ENCODE measurements around the gene ASL.
"Not testable (repeated sequence)": the region's sequence is repeated elsewhere in the genome, so short reads cannot be mapped to it uniquely, and the experiment has no call there.

ASL gene

GRCh38 chr7:66095010-66095409, 19.4 kb downstream of the ASL start:
- Mint-ChIP-seq H3K27ac (no peak overlapping the region), H3K36me3 (ENCODE audit: low read depth) (no peaks in the 10 kb centered on the region), H3K27me3 (ENCODE audit: low read depth) (no peaks in the 10 kb centered on the region), H3K4me3 (no peak overlapping the region), H3K9me3 (no peaks in the 10 kb centered on the region), H3K4me1 (ENCODE audit: low read depth) (peaks cover 8% of the 10 kb centered on the region)

- Mint-ChIP-seq H3K4me1 (ENCODE audit: low read depth) (peaks cover 12% of the 10 kb centered on the region), H3K27ac (no peak overlapping the region), H3K9me3 (no peaks in the 10 kb centered on the region), H3K36me3 (ENCODE audit: low read depth) (no peaks in the 10 kb centered on the region), H3K27me3 (ENCODE audit: low read depth) (no peaks in the 10 kb centered on the region), H3K4me3 (no peak overlapping the region)
Measured at GRCh38 chr7:66099232-66099550, 23.6 kb downstream of the ASL start.

- peak overlapping the region; percentile 84 for H3K27ac Mint-ChIP-seq
- no peaks in the 10 kb centered on the region for H3K27me3 Mint-ChIP-seq (ENCODE audit: low read depth)
- H3K9me3 Mint-ChIP-seq, result no peaks in the 10 kb centered on the region
- H3K36me3 Mint-ChIP-seq (ENCODE audit: low read depth), result no peaks in the 10 kb centered on the region
- peak overlapping the region; percentile 88 for H3K4me3 Mint-ChIP-seq
- H3K4me1 Mint-ChIP-seq (ENCODE audit: low read depth), result peaks cover 12% of the 10 kb centered on the region
Measured at GRCh38 chr7:66099551-66100407, 24.2 kb downstream of the ASL start.

- Mint-ChIP-seq H3K27ac (peak overlapping the region; percentile 84), H3K36me3 (ENCODE audit: low read depth) (no peaks in the 10 kb centered on the region), H3K27me3 (ENCODE audit: low read depth) (no peaks in the 10 kb centered on the region), H3K4me1 (ENCODE audit: low read depth) (peaks cover 12% of the 10 kb centered on the region), H3K9me3 (no peaks in the 10 kb centered on the region), H3K4me3 (peak overlapping the region; percentile 88)
Measured at GRCh38 chr7:66100408-66101050, 24.9 kb downstream of the ASL start.

GRCh38 chr7:66102168-66102567, 26.5 kb downstream of the ASL start:
- not testable (repeated sequence) for H3K27ac Mint-ChIP-seq; H3K27me3 Mint-ChIP-seq (ENCODE audit: low read depth); H3K36me3 Mint-ChIP-seq (ENCODE audit: low read depth); H3K9me3 Mint-ChIP-seq; H3K4me3 Mint-ChIP-seq
- peaks cover 12% of the 10 kb centered on the region for H3K4me1 Mint-ChIP-seq (ENCODE audit: low read depth)

- not testable (repeated sequence) for H3K27ac Mint-ChIP-seq; H3K9me3 Mint-ChIP-seq; H3K27me3 Mint-ChIP-seq (ENCODE audit: low read depth); H3K36me3 Mint-ChIP-seq (ENCODE audit: low read depth); H3K4me3 Mint-ChIP-seq
- peaks cover 10% of the 10 kb centered on the region for H3K4me1 Mint-ChIP-seq (ENCODE audit: low read depth)
Measured at GRCh38 chr7:66103994-66104393, 28.4 kb downstream of the ASL start.

GRCh38 chr7:66105263-66105748, 29.7 kb downstream of the ASL start:
- Mint-ChIP-seq H3K4me3 (no peak overlapping the region), H3K4me1 (ENCODE audit: low read depth) (peaks cover 1% of the 10 kb centered on the region), H3K27ac (no peak overlapping the region), H3K36me3 (ENCODE audit: low read depth) (no peaks in the 10 kb centered on the region), H3K9me3 (no peaks in the 10 kb centered on the region), H3K27me3 (ENCODE audit: low read depth) (no peaks in the 10 kb centered on the region)

- H3K9me3 Mint-ChIP-seq; H3K27ac Mint-ChIP-seq; H3K36me3 Mint-ChIP-seq (ENCODE audit: low read depth); H3K4me1 Mint-ChIP-seq (ENCODE audit: low read depth); H3K4me3 Mint-ChIP-seq; H3K27me3 Mint-ChIP-seq (ENCODE audit: low read depth): not testable (repeated sequence)
Measured at GRCh38 chr7:66108410-66108809, 32.8 kb downstream of the ASL start.

- no peak overlapping the region for H3K4me3 Mint-ChIP-seq
- H3K27ac Mint-ChIP-seq, result no peak overlapping the region
- H3K27me3 Mint-ChIP-seq (ENCODE audit: low read depth), result no peaks in the 10 kb centered on the region
Measured at GRCh38 chr7:66110856-66111255, 35.2 kb downstream of the ASL start.

GRCh38 chr7:66114743-66115649, 39.4 kb downstream of the ASL start, which contains the start of gene CRCP:
TSS of gene CRCP (plus strand) at chr7:66114847. CDS start at chr7:66114963, 116 bp downstream.
- no peaks in the 10 kb centered on the region for H3K27me3 Mint-ChIP-seq (ENCODE audit: low read depth)
- peak within 1 kb of the TSS; percentile 93 for H3K27ac Mint-ChIP-seq
- H3K4me3 Mint-ChIP-seq, result peak within 1 kb of the TSS; percentile 99
- H3K9me3 Mint-ChIP-seq, result no peaks in the 10 kb centered on the region
- peaks cover 25% of the 10 kb centered on the region for H3K4me1 Mint-ChIP-seq (ENCODE audit: low read depth)
- H3K36me3 Mint-ChIP-seq (ENCODE audit: low read depth), result peaks cover 22% of the 10 kb centered on the region

More at GRCh38 chr7:66110856-66111255, 35.2 kb downstream of the ASL start:
- Mint-ChIP-seq H3K9me3 (no peaks in the 10 kb centered on the region), H3K36me3 (ENCODE audit: low read depth) (peaks cover 5% of the 10 kb centered on the region), H3K4me1 (ENCODE audit: low read depth) (peaks cover 3% of the 10 kb centered on the region)

- H3K36me3 Mint-ChIP-seq (ENCODE audit: low read depth), result peaks cover 22% of the 10 kb centered on the region
- peak overlapping the region; percentile 59 for H3K4me3 Mint-ChIP-seq
- peaks cover 27% of the 10 kb centered on the region for H3K4me1 Mint-ChIP-seq (ENCODE audit: low read depth)
- H3K27me3 Mint-ChIP-seq (ENCODE audit: low read depth); H3K9me3 Mint-ChIP-seq: not testable (repeated sequence)
- H3K27ac Mint-ChIP-seq, result peak overlapping the region; percentile 7
Measured at GRCh38 chr7:66116680-66117420, 41.2 kb downstream of the ASL start.

GRCh38 chr7:66118603-66119002, 43.0 kb downstream of the ASL start:
- H3K27me3 Mint-ChIP-seq (ENCODE audit: low read depth), result no peaks in the 10 kb centered on the region
- no peaks in the 10 kb centered on the region for H3K9me3 Mint-ChIP-seq
- no peak overlapping the region for H3K27ac Mint-ChIP-seq
- H3K4me1 Mint-ChIP-seq (ENCODE audit: low read depth), result peaks cover 27% of the 10 kb centered on the region
- H3K36me3 Mint-ChIP-seq (ENCODE audit: low read depth), result peaks cover 22% of the 10 kb centered on the region
- no peak overlapping the region for H3K4me3 Mint-ChIP-seq

- Mint-ChIP-seq H3K27me3 (ENCODE audit: low read depth) (no peaks in the 10 kb centered on the region), H3K9me3 (no peaks in the 10 kb centered on the region), H3K27ac (no peak overlapping the region), H3K36me3 (ENCODE audit: low read depth) (peaks cover 22% of the 10 kb centered on the region), H3K4me1 (ENCODE audit: low read depth) (peaks cover 27% of the 10 kb centered on the region), H3K4me3 (no peak overlapping the region)
Measured at GRCh38 chr7:66119245-66119850, 43.7 kb downstream of the ASL start.

- Mint-ChIP-seq H3K4me1 (ENCODE audit: low read depth) (peaks cover 35% of the 10 kb centered on the region), H3K36me3 (ENCODE audit: low read depth) (peaks cover 7% of the 10 kb centered on the region), H3K4me3 (no peak overlapping the region), H3K27ac (no peak overlapping the region), H3K9me3 (no peaks in the 10 kb centered on the region), H3K27me3 (ENCODE audit: low read depth) (no peaks in the 10 kb centered on the region)
Measured at GRCh38 chr7:66123175-66123528, 47.5 kb downstream of the ASL start.

All from T-helper 1 cell treated with Interleukin-12 subunit alpha and Interleukin-12 subunit beta and Interleukin-4 antibody, amounts not matched to agents 30 μg/mL and 1 μg/mL, for 36 hours (primary cell).